Activated CD4-positive, alpha-beta T cell treated with anti-CD3 and anti-CD28 coated beads, Interleukin-2, amount 50 U/mL, for 24 hours (primary cell): ENCODE measurements around the gene CD151.
A peak's percentile ranks its signal among the peaks of the same experiment; 100 is the strongest.

Experiments
- DNase-seq, 2 donors: peaks; one replicate each; pipeline ENCODE4 v3.0.0-alpha.2; 2020; ENCODE audit warnings: low read depth in 1 of 2, low spot score in 1 of 2

Gene CD151

DNA sequence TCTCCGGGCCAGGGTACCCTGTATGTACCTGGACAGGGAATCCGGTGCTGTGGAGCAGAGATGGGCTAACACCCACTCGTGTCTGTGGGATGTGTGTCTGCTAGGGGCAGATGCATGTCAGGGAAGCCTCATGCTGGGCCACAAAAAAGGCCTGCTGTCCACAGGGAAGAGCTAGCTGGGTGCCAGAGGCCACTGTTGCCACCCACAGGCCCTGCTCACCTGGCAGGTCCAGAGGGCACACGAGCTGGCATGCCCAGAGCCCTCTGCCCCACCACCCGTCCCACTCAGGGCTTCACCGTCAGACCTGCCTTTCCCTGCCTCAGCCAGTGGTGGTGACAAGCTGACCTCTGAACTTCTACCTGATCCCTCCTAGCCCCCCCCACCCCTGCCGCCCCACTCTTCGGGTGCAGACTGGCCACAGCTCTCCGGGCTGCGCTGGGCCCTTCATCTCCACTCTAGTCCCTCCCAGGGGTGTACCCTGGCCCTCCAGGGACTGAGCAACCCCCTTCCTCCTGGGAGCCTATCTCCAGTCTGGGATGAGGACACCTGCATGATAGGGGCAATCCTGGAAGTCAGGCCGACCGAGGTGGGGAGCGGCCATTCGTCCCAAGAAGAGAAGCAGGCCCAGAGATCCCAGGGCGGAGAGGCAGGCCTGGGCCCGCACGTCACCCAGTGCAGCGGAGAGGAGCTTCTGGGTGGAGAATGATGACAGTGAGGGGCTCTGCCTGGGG, 36.0 kb upstream of the CD151 start:
- no peak for DNase-seq

DNA sequence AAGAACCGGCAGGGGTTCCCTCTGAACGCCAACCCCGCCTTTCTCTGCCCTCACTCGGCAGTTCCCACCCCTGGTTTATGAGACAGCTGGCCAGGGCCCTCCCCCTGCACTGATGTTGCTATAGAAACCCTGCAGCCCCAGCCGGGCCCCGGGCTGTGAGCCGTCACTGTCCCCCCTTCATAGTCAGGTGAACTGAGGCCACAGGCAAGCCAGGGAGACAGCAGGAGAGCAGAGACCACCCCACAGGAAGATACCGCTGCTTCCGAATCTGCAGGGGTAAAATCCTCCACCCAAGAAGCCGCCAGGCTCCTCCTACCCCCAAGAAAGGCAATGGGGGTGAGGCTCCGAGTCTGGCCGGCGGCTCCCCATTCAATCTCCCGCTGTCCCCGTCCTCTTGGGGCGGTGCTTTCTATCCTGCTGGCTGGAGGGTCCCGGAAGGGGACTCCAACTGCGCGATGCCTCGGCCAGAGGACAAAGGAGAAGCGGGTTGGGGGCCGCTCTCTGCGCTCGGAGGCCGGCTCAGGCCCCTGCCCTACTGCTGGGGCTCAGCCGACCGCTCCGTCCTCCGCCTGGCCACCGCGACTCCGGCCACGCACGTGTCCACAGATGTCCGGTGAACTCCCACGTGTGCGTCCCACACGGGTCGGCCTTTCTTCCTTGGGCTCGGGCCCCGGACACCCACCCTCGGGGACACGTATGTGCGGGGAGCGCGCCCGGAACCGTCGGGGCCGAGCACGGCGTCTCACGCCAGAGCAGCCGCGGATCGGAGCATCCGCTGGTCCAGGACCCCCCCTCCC, 35.3 kb upstream of the CD151 start:
- DNase-seq, result peak; percentile 43 to 67

DNA sequence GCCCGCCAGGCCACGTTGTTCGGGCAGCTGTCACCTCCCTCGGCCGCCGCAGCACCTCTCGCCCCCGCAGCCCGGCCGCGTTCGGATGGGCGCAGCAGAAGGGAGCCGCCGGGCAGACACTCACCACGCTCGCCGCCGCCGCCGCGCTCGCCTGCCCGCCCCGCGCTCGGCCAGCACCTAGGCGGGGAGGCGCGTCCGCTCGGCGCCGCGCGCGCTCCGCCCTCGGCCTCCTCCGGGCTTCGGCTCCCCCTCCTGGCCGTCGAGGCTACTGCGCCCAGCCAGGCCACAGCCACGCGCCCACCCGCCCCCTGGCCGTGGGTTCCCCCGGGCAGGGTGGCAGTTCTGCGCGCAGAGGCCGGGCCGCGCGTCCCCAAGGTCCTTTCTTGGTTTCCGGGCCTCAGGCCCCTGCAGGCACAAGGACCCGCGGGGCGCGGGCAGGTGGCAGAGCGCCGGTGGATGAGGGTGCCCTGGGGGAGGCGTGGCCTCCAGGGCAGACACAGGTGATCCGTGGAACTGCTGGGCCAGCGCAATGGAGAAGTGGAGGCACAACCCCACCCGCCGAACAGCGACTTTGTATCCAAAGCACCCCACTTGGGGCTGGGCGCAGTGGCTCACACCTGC, 34.5 kb upstream of the CD151 start, which contains the start of gene SLC25A22:
SLC25A22 (minus strand) TSS at position 189 of the 621 bp plus-strand sequence. CDS start 3,275 bp downstream, outside the sequence.
- peak; percentile 69 to 74 for DNase-seq

DNA sequence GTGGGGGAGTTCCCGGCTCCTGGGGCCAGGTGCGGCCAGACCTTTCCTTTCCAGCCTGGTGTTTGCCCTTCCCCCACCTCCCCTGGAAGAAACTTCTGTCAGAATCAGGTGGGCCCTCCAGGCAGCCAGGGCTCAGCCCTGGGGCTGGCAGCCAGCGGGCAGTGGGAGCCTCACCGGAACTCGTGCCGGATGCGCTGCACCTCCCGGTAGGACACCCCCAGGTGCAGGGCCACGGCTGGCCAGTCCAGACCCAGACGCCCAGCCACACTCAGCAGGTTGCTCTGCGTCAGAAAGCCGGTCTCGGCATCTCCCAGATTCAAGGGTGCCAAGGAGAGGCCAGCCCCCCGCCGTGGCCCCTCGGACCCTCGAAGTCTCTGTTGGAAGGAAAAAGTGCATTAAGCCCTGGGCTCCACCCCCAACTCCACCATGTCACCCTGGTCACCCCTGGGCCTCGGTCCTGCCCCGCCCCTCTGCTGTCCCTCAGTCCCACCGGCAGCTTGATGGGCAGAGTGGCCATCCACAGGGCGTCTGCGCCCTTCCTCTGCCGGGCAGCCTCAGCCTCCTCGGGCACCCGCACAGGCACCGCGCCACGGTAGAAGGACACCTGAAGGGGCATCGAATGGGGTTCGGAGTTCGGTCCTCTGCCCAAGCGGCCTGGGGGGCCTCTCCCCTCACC, 33.0 kb upstream of the CD151 start:
- DNase-seq, result no peak

DNA sequence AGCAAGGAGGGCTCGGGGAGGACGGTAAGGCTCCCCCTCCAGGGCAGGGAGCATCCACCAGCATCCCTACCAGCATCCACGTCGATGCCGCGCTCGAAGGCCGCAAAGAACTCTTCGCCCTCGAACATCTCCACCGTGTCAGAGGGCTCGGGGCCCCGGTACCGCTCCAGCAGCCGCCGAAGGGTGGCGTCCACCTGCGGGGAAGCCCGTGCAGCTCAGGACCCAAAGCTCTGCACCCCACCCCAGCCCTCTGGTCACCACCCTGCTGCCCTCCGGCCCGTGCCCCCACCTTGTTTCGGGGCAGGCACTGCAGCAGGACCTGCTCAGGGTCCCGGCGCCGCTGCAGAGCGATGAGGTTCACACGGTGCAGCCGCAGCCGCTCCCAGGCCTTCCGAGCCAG, 32.3 kb upstream of the CD151 start:
- no peak for DNase-seq

DNA sequence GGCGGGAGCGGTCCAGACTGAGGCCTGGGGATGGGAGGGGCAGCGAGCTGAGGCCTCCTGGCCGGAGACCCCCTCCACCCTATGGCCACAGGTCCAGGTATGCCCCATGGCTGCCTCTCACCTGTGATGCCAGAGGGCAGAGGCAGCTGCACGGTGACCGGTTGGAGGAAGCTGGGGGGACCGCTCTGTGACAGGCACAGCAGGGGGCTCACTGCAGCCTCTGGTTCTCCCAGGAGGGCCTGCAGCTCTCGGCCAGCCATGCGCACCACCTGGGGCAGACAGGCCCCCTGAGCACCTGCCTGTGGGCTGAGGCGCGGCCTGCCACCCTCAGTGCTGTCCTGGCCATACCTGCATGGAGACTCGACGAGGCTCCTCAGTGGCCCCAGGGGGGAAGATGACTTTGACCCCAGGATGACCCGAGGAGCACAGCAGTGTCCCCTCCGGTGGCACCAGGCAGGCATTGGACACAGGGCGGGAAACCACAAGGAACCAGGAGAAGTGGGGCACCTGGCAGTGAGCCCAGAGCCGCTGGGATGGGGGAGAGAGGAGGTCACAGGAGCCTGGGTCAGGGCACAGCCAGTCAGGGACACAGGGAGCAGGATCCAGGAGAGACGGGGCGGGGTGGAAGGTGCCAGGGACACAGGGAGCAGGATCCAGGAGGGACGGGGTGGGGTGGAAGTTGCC, 31.5 kb upstream of the CD151 start:
- DNase-seq, result no peak

DNA sequence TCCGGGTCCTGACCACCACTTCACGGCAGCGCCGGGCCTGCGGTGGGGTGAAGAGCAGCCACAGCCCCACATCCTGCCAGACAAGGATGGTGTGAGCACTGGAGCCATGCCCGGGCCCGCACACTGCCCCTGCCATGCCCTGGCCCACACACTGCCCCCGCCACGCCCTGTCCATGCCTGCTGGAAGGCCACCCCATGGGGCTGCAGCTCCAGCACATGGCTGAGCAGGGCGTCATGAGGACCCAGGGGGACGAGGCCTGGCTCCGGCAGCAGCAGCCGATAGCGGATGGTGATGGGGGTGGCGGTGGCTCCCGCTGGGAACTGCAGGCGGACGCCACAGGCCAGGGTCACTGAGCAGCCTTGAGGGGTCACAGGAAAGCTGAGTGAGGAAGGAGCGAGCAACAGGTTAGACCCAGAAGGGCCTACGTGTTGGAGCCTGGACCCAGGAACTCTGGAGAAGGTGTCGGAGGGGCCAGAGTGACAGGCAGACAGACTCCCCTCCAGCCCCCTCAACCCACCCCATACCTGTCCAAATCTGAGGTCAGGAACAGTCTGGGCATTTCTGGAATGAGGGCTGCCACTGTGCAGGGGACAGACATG, 30.6 kb upstream of the CD151 start:
- no peak for DNase-seq

DNA sequence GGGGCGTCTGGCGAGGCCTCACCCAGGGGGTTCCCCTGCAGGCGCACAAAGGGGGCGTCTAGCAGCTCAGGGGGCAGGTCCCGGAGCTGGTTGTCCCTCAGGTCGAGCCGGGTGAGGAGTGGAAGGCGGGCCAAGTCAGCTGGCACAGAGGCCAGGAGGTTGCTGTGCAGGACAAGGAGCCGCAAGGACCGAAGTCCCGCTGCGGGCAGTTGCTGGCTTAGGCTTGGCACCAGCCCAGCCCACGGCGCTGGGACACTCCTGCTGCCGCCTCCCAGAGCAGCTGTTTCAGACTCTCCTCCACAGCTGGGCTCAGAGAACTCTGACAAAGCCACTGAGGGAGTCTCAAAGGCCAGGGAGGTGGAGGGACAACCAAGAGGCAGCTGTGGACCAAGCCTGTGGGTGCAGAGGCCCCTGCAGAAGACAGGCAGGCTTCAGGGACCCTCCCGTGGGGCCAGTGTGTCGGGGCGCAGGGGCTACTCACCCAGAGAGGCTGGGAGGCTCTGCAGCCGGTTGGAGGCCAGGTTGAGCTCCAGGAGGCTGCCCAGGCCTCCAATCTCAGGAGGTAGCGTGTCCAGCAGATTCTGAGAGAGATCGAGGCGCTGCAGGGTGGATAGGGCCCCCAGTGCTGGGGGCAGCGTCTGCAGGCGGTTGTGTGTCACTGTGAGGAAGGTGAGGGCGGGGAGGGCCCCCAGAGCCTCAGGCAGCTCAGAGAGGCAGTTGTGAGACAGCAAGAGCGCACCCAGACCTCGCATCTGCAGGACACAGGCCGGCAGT, 29.9 kb upstream of the CD151 start:
- no peak for DNase-seq

DNA sequence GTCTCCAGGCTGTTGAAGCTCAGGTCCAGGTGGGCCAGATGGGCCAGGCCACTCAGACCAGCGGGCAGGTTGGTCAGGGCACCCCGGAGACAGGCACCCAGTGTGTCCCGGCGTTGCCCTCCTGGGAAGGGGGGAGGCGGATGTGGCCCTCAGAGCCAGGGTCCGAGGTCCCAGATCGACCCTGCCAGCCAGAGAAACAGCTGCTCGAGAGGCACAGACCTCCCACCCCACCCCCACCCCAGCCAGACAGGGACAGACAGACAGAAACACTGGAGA, 29.3 kb upstream of the CD151 start:
- no peak for DNase-seq

DNA sequence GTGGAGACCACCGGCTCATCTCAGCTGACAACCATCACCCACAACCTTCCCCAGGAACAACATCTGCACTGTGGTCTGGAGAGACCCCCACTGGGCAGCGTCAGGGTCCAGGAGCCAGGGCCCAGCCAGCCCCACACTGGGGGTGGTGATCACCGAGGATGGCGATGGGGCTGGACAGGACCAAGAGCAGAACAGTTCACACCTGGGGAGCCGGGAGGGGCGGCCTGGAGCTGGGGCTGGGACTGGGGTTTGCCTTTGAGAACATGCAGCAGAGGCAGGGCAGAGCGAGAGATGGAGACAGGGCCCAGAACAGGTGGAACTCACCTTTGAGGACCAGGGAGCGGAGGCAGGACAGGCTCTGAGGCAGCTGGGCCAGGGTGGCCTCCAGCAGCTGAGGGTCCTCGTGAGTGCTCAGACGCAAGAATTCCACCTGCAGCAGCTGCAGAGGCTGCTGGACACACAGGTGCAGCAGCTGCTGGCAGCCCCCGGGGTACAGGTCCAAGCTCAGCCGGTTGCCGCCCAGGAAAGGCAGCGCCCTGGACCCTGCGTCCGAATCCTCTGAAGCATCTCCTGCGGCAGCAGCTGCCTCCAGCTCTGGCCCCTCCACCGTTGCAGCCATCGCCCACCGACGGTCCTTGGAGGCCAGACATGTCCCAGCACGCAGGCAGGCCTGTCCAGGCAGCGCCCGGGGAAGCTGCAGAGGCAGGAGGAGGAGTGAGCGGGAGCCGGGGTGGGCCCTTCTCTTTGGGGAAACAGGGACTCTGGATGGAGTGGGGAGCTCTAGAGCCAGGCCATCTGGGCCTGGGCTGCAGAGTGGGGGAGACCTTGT, 28.8 kb upstream of the CD151 start:
- DNase-seq, result no peak

DNA sequence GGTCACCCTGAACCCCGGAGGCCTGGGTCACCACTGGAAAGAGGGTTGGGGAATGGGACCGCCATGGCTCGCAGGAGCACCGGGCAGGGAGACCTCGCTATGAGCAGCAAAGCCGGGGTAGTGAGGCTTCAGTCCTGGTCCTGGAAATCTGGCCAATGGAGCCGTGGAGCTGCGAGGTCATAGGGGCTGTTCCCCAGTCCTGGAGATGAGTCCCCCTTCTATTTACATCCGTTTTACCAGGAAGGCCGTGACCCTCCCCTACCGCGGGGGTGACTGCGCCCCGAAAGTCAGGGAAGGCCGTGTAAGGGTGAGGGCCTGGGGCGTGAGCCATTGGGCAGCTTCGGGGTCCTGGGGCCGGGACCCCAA, 28.2 kb upstream of the CD151 start:
- DNase-seq, result no peak

DNA sequence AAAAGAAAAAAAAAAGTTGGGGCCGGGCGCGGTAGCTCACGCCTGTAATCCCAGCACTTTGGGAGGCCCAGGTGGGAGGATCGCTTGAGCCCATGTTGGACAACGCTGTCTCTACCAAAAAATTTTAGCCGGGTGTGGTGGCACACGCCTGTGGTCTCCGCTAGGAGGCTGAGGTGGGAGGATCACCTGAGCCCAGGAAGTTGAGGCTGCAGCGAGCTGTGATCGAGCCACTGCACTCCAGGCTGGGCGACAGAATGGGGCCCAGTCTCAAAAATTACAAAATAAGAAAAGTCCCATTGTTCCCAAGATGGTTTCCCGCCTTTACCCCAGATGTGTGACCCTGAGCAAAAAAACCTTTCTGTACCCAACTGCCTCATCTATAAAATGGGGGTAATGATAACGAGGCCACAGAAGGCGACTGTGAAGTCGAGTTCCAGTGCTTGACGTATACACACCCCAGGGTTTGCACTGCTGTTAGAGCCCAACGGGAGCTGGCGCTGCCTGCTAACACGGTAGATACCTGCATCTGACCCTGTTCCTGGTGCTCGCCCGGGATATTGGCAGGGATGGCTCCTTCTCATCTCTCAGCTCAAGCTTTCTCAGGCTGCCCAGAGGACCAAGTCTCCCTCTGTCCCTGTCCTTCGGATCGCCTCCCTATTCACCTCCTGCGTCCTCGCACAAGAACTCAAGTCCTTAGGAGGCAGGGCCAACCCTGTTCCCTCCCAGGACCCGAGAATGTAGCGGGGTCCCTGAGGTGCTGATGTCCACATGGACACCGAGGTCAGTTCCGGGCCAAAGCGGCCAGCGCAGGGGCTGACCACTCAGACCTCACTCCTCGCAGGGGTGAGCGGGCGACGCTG, 24.1 kb upstream of the CD151 start:
- DNase-seq, result no peak

DNA sequence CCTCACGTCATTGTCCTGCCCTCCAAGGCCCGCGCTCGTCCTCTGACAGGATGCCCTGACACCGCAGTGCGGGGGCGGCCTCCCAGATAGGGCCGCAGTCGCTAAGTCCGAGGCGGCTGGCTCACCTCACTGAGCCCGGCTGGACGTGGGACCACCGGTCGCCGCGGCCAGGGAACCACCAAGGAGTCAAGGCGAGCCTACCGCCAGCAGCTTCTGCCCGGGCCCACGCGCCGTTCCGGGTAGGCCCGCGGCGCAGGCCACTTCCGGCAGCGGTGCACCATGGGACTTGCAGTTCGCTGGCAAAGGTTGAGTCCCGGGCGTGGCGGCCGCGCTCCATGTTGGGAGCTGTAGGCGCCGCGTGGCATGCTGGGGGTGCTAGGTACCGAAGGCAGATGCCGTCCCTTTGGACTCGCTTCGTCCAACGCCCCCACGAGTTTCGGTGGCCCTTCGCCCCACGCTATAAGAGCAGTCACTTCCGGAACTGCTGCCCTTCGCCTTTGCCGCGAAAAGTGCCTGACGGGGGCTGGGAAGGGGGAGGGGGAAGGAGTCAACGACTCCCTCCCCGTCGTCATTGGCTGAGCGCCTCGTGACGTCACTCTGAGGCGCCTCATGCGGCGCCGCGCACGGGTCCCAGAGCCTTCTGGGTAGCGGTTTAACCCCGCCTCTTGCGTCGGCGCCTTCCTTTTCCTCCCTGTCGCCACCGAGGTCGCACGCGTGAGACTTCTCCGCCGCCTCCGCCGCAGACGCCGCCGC, 23.3 kb upstream of the CD151 start, which contains the start of gene RPLP2:
RPLP2 (plus strand) TSS at position 681 of the 753 bp plus-strand sequence. CDS start 268 bp downstream, outside the sequence.
- DNase-seq, result peak; percentile 97 to 98

DNA sequence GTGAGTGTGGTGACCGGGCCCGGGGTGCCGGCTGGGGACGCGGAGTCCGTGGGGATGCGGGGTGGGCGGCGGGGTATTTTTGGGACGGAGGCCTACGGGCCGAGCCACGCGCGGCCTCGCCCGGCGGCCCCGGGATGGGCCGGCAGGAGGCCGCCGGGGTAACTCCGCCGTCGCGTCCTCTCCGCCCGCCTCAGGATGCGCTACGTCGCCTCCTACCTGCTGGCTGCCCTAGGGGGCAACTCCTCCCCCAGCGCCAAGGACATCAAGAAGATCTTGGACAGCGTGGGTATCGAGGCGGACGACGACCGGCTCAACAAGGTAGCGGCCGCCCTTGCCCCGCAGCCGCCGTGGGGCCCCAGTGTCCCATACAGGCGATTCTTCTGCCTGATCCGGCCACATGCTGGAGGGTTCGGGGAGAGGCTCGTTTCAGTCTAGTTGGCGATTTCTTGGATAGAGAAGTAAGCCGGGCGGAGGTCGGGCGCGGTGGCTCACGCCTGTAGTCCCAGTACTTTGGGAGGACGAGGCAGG, 22.6 kb upstream of the CD151 start:
- no peak for DNase-seq

DNA sequence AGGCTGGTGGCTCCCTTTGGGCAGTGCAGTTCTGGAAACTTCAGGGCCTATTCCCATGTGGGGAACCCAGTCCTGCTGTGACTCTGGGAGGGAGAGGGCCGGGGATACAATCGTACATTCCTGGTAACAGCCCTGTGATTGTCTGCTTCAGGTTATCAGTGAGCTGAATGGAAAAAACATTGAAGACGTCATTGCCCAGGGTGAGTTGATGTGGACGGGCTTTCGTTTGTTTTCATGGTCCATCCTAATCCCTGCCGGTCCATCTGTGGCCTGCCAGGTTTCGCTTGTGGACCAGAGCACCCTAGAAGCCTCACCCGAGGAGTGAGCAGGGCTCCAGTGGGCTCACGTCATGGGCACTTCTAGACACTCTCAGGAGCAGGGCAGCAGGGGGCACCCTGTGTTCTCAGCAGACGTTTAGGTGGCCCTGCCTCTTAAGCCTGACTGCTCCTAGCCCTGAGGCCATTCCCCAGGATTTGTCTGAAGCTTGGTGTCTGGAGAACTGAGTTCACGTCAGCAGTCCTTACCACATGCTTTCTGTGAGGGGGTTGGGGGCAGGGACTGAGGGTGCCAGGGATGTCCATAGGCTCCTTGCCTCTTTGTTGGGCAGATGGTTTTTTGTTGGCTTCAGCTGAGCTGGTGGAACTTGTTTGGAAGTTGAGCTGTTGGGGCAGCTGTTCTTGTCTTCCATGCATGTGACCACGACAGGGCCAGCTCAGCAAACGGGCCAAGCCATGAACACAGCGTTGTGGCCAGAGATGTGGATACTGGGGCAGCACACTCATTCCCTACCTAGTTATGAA, 21.1 kb upstream of the CD151 start:
- DNase-seq, result no peak

DNA sequence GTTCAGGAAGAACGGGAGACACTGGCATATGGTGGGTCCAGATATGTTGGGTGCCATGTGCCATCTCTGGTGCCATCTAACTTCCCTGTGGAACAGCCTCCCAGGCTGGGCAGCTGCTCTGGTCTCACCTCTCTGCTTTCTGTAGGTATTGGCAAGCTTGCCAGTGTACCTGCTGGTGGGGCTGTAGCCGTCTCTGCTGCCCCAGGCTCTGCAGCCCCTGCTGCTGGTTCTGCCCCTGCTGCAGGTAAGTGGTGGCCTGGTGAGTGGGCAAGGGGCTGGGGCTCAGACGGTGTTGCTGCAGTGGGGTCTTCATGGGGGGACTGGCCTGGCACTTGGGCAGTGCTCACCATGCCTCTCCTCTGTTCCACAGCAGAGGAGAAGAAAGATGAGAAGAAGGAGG, 20.4 kb upstream of the CD151 start:
- DNase-seq, result no peak
